Fibroblast of skin of right quadriceps (primary cell): ENCODE measurements around the gene TIMP3.

ENCODE experiments used
- DNase-seq: peaks from one replicate; pipeline ENCODE4 v3.0.0-alpha.2; 2013

The TIMP3 gene

DNA sequence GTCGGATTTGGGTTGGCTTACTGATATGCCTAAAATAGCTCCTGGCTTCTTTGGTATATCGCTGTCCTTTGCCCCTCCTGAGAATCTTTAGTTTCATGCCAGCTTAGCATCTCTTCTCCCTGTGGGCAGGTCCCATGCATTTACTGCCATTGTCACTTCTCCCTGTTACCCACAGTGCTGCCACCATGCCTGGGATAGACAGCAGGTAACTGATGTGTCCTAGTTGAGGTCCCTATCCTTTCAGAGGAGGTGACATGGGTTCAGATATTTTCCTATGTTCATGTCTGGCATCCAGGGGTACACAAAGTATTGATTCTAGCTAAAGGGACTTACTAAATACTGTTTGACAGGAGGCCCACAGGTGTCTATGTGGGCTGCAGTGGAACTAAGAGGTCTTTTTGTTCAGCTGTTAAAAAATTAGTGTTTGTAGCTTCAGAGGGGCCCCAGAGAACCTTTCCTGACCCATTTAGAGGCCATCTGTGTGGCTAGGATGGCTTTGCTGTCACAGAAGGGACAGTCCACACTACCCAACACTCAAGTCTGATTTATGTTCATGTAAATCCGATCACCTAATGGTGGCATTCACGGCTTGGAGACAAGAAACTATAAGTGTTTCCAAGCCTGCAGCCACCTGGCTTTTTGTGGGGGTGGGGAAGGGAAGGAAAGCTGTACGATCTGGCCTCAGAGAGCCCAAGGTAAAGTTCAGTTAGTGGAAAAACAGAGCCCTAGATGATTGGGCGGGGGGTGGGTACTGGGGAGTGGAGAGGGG, 8.5 kb downstream of the TIMP3 start:
- no peak for DNase-seq

DNA sequence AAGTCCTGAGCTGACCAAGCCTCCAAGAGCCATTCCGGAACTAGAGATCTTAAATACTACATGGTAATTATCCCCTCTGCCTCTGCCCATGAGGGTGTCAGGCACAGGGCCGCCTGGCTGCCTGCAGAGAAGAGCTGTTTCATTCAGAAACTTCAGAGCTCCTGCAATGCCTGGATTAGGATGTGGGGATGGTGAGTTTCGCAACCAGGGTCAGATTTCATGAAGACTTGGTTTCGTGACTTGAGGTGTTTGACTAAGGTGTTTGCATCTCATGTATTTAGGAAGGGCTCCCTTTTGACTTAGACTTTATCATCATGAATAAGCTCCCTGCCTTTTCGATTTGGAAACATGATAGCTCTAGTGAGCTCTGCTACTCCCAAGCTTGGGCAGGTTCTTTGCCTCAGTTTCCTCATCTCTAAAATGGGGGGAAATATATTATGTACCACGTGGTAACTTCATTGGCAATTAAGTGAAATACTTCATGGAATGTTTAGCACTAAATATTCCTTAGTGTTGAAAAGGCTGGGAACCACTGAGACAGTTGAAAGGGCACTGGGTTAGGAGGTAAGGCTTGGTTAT, 9.1 kb downstream of the TIMP3 start:
- DNase-seq: no peak

DNA sequence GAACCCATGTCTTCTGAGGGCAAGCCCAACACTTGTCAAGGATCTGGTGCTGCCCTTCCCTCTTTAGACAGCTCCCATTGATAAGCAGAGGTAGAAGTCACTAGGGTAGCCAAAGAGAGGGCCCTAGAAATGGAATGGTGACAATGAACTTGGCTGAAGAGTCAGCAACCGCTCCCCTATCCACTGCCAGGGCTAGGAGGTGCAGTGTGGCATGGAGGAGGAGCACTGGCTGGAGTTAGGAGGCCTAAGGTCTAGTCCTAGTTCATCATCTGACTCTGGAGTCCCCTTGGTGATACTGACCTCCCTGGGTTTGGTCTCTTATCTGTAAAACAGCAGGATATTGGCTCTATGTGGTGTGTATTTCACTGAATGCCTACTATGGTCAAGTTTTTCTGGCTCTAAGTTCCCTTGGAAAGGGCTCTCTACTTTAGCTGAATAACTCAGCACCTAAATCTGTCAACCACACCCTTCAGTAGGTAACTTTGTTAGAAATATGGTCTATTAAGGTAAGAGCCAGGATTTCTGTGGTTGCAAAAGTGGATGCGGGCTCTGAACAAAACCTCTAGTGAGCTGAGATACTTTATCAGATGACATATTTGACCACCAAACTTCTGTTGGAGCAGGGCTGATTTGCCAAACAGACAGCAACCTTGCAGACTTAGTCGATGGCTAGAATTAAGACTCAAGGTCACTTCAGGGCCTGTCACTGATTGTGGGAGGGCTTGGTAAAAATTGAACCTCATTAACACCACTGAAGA, 10.5 kb downstream of the TIMP3 start:
- no peak for DNase-seq

DNA sequence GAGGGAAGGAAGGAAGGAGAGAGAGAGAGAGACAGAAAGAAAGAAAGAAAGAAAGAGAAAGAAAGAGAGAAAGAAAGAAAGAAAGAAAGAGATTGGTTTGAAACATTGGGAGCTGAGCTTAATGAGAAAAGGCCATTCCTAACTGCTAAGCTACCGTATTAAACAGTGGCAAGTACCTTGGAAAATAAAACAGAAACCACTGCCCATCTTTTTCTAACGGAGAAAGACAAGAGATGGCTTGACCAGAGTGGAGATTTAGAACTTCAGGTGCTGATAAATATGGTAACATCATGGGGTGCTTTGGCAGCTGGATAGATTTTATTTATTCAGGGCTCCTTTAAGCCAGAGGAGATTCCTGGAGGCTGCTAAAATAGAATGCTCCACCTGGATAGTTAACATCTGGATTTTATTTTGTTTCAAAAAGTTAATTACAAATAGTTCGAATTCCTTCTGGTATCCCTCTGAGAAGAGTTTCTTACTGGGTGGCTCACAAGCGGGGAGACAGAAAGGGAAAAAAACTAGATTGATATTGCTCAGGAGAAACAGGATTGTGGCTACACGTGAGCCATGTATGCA, 12.9 kb downstream of the TIMP3 start:
- no peak for DNase-seq

DNA sequence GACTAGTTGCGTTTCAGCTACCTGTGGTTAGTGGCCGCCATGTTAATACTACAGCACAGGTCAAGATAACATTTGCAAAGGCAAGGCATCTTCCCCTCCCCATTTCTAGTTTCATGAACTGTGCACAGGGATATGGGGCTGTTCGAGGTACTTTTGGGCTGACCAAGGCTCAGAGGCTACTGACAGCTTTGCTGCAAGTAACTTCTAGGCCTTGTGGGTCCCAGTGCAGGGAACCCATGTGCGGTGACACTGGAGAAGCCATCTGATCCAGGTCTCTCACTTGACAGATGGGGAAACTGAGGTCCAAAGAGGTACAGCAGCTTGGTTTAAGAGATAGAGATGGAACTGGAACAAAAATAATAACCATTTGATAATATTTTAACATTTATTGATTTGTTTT, 13.6 kb downstream of the TIMP3 start:
- no peak for DNase-seq

DNA sequence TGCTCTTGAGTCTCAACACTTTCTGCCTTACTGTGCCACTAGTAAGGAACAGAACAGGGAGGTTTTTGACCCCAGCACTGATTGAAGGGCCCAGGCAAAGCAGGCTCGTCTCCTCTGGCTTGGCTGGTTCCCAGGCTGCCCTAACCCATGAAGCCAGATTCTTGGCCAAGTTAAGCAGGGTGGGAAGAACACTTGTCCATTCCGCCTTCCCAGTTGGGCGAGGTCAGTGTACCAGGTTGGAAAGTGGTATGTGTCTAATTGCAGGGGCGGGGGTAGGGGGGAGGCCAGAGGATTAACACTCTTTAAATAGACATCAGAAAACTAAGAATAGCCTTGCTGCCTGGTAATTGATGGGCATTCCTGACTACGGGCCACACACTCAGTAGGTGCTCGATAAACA, 14.4 kb downstream of the TIMP3 start:
- DNase-seq: no peak

DNA sequence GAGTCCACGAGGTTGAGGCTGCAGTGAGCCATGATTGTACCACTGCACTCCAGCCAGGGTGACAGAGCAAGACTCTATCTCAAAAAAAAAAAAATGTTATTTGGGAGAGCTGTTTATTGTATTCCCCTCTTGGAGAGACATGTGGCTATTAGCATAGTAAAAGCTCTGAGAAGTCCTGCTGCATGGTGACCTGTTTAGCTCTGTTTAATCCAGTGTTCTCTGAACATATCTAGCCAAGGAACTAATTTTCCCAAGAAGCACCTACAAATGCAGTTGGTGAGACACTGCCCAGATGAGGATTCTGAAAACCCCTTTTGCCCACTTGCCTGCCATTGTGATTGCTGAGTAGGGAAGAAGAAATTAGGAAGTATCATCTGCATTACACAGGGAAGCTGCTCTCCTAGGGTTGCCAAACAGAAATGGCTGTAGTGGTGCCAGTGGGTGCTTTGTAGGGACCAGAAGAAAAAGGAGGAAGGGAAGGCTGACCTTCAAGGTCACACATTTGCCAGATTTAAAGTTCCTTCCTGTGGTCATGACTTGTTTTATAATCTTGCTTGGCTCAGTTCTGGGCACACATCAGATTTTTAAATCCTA, 15.7 kb downstream of the TIMP3 start:
- DNase-seq: no peak

DNA sequence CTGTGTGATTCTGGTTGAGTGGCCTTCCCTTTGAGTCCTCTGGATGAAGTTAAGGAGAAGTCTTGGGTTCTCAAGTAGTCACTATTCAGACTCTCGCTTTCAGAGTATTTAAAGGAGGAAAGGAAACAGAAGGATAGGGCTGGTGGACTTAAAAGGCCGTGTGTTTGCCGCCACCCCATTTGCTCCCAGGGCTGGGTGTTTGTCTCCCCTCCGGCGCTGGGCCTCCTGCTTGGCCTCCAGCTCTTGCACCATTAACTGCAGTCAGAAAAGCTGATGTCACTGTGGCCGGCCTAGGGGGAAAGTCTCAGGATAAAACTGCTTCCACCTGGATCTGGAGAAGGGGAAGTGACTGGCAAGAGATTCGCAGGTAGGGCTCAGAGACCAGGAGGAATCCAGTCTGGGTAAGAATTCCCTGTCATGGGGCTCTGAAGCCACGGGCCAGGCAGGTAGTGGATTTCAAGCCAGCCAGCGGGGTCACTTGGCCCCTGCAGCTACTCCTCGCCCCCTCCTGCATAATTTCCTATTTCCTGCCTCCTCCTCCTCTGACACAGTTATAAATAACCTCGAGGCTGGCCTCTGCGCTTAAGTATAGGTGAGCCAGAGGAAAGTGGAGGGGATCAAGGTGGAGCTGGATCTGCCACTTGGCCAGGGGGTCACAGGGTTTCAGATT, 17.1 kb downstream of the TIMP3 start:
- no peak for DNase-seq

DNA sequence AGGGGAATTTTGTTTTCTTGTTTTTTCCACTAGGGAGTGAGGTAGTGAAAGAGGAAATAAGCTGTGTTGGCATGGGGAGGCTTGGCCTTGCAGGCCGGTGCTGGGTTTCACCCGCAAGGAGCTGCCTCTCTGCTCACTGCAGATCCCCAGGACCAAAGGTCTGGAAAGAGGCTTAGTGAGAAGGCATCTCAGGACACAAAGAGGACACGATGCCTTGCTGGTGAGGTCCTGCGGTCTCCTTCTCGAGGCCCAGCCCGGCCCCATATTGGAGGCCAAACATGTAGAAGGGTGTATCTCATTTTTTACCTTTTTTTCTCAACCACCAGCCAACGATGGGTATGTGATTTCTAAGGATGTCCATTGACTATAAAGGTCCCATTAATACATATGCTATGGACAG, 17.6 kb downstream of the TIMP3 start:
- no peak for DNase-seq

DNA sequence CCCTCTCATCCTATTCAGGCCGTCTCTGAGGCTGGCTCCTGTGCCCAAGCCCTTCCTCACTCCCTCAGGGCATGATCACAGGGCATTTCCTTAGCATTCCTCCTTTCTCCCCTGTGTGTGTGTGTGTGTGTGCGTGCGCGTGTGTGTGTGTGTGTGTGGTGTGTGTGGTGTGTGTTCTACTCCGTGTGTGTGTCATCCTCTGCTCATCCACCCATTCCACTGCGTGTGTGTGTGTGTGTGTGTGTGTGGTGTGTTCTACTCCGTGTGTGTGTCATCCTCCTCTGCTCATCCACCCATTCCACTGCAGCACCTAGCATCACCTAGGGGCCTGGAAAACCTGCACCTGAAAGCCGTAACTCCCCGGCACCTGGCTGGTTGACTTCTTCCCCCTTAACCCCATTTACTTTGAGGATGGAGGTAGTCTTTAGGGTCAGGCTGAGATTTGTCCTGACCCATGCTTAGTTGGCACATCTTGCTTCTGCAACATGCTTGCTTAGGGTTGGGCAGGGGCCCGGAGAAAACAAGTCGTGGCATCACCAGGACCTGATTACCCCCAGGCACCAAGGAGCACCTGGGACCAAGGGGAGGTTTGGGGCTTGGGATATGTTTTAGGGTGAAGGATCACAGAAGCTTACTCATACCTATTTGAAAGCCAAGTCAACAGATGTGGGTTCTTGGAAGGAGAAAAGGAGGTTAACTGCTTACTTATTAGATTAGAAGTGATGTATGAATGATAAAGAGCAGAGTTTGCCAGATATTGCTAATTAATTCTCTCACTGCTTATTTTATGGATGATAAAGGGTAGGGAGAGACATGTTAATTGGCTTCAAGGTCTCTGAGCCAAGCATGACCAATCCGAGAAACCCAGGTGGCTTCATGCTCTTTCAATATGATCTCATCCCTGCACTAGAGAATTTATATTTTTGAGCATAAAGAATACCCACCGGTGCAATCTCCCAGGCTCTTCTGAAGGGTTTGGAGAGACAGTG, 18.9 kb downstream of the TIMP3 start:
- no peak for DNase-seq

DNA sequence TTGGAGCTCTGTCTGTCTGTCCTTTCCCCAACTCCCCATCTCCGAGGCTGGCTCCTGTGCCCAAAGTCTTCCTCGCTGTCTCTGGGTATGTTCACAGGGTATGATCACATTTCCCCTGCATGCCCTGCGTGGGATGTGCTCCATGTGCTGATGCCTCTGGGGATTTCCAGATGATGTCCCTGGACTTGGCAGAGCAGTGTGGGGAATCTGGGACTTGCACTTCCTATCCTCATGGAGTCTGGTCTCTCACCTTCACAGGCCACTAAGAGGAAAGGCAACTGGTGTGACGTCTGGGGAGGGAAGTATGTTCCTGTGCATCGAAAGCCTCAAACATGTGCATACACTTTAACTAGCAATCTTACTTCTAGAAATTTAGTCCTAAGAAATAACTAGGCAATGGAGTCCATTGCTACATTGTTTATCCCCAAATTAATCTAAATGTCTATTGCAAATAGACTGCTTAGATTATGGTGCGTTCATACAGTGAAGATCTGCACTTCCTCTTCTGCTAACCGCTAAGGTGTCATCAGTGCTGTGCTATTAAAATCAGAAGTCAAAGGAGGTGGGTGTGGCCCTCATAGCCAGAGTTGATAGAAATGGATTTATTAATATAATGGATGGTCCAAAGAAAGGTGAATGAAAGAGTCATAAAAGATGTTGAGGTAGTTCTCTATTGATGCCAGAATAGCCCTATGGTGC, 20.8 kb downstream of the TIMP3 start:
- DNase-seq: no peak

DNA sequence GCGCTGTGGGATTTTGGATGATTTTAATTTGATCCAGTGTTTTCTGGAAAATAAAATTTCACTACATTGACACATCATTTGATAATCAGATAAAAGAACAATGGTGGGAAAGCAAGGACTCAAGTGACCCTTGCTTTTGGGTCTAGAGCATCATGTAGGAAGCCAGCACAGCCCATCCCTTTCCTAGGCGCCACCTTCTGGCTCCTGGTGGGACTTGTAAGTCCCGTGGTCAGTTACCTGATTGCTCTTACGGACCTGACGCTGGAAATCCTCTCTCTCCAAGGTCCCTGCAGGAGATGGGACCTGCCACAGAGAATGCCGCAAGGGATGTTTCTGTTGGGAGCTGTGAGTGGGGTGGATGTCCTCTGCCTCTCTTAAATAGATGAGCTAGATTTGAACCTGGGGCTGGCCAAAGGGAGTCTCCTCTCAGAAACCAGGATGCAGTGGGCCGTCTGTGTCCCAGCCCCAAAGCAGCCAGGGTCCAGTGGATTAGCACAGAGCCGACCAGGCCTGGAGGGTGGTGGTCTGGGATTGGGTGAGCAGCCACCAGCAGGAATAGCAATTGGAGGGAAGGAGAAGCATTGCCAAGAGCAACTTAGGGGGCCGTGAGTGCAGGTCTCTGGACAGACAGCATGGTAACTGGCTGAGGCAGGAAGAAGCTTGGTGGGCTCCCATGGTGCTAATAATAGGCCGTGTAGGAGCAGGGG, 21.7 kb downstream of the TIMP3 start:
- no peak for DNase-seq

DNA sequence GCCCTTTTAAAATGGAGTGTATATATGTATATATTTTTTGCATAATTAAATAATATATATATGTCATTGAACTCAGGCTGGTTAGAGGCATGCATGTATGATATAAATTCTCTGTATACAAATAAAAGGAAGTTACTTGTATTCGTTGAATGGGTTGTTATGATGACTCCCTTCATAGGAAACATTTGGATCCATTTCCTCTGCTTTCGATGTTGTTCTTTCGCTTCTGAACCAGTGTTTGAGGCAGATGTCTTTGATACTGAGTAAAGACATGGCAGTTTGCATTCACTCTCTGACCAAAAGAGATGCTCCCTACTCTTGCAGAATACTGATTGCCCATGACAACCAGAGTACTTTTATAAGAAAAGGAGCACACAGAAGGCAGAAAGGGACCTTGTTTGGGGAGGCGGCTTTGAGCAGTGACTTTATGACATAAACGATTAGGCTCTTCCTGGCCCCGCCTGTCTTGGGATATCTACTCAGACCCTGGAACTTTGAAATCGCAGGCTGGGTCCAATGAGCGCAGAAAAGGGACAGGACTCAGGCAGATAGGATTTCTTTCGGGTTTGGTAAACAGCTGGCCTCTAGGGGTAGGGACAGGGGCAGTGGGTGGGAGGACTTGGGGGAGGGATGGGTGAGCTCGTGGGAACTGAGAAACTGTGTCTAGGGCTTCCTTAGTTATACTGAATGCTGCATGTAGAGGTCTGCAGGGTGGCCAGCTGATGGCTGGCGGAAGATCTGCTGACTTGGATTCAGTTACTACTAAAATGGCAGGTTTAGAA, 23.2 kb downstream of the TIMP3 start:
- no peak for DNase-seq

DNA sequence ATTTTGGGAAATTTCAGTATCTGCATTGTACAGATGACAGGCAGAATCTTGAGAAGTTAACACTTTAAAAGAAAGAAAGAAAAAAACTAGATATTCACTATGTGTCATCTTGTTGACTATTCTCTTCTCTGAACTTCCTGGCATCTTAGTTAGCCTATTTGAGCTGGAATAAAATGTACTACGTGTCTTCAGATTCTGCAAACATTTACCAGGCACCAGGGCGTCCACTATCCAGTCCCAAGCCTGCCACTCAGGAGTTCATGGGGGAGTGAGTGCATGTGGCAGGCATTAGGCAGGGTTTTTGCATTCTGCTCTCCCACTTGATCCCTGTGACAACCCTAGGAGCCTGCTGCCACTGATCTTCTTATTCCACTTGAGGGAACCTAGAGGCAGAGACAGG, 25.0 kb downstream of the TIMP3 start:
- no peak for DNase-seq

DNA sequence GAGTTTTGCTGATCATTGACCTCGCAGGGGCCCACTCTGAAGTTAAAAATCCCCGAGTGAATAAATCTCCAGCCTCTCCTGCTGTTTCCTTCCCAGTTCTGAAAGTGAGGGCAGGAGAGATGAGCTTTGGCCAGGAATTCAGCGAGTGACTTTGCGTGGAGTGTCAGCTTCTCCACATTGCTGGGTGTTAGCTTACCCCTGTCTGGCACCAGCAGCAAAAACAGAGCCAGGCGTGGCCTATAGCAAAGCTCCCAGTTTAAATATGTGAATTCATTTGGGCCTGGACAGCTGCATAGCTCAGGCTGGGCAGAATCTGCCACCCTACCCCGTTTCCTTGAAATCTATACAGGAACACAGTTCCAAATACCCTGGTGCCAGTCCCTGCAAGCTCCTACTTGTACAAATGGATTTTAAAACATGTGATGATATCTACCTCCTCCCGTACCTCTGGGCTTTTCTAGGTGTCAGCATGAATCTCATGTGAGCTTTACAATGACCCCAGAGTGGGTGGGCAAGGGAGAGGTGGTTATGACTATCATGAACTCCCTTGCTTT, 25.6 kb downstream of the TIMP3 start:
- no peak for DNase-seq

DNA sequence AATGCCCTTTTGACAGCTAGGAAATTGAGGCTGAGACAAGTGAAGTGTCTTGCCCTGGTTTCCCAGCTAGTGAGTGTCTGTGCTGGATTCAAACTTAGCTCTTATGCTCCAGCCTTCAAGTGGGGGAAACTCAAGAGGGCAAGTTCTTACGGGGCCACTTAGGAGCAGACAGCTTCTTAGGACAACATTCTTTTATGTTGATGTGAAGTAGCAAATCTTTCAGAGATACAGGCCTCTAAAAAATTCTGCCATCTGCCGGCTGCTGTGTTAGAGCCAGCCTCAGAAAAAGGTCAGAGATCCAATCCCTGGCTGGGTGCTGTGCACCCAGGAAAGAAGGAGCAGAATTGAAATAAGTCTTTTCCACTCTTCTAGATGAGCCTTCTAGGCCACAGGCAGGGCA, 26.6 kb downstream of the TIMP3 start:
- no peak for DNase-seq

DNA sequence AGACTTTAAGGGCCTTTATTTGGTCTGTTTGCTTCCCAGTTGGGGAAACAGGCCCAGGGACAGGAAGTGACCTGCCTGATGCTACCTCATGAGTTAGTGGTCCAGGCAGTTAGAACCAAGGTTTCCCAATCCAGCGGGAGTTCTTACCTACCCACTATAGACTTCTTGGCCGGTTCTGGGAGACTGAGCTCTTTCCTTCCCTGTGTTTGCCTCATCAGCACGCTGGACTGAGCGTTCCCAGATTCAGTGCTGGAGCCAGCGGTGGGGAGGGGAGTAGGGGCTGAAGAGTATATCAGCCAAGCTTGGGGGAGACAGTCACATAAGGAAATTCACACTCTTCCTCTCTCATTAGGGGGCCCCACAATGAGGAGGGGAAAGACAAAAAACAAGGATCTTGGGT, 27.1 kb downstream of the TIMP3 start:
- no peak for DNase-seq

DNA sequence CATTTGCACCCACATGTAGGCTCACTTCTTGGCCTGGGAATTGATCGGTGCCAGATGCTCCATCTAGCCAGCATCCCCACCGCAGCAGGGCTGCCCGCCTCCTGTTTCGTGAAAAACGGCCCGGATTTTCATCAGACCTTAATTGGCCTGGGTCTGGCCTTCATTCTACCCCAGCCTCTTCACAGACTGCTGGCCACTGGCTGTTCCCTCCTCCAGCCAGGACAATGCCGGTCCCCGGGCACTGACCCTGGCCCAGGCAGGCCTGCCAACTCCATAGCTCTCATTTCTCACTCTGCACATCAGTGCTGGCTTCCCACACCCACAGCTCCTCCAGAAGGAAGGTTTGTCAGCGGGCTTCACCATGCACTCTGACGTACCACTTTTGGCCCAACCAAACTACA, 27.9 kb downstream of the TIMP3 start:
- DNase-seq: no peak

DNA sequence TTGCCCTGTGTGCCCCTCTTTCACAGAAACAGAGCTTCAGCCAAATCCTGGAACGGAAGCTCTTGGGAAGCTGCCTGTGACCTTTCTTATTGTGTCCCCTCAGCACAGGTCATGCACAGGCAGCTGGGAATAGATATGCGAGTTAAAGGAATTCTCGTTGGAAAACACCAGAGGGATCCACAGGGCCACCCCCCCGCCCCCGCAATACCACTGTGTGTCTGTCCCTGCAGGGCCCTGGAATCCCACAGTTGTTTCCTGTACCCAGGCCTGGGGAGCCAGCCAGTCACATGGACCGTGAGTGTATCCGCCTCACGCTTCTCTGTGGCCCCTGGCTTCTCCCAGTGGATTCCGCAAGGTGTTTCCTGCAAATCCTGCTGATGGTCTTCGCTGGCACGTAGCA, 29.0 kb downstream of the TIMP3 start:
- DNase-seq: no peak
